Parathyroid adenoma (tissue), 2 donors: ENCODE data around the gene FUZ.

Source experiments
- H2AFZ ChIP-seq: fragments of 300-600 bp; sonication (generic); one replicate; pipeline ENCODE4 v1.7.0; 2017; ENCODE audit warnings: antibody characterized with exemption, mild to moderate bottlenecking
- H3K27ac ChIP-seq: fragments of 300-600 bp; sonication (generic); one replicate; pipeline ENCODE4 v1.7.0; 2017
- H3K27me3 ChIP-seq: fragments of 300-600 bp; sonication (generic); one replicate; pipeline ENCODE4 v1.7.0; 2017; ENCODE audit warnings: low read length; ENCODE audit not compliant: control insufficient read depth, insufficient read depth
- H3K36me3 ChIP-seq: fragments of 300-600 bp; sonication (generic); one replicate; pipeline ENCODE4 v1.7.0; 2017; ENCODE audit warnings: low read length; ENCODE audit not compliant: control insufficient read depth, insufficient read depth
- H3K4me1 ChIP-seq: fragments of 300-600 bp; sonication (generic); one replicate; pipeline ENCODE4 v1.7.0; 2017; ENCODE audit warnings: control low read depth
- H3K4me2 ChIP-seq: fragments of 300-600 bp; sonication (generic); one replicate; pipeline ENCODE4 v1.7.0; 2017; ENCODE audit warnings: low read length
- H3K4me3 ChIP-seq: fragments of 300-600 bp; sonication (generic); one replicate; pipeline ENCODE4 v1.7.0; 2017; ENCODE audit warnings: low read depth, low read length
- H3K79me2 ChIP-seq: fragments of 300-600 bp; sonication (generic); one replicate; pipeline ENCODE4 v1.7.0; 2017; ENCODE audit warnings: control low read depth
- H3K9ac ChIP-seq: fragments of 300-600 bp; sonication (generic); one replicate; pipeline ENCODE4 v1.7.0; 2017; ENCODE audit warnings: mild to moderate bottlenecking
- H3K9me3 ChIP-seq: fragments of 300-600 bp; sonication (generic); one replicate; pipeline ENCODE4 v1.7.0; 2017; ENCODE audit warnings: low read length; ENCODE audit not compliant: control insufficient read depth
- CTCF ChIP-seq: fragments of 300-600 bp; sonication (generic); IDR thresholded peaks from one replicate; pipeline ENCODE4 v1.7.0; 2017; ENCODE audit warnings: antibody characterized with exemption, mild to moderate bottlenecking
- donor health status: primary hyperparathyroidism.

FUZ gene

GRCh38 chr19:49850487-49851342 lies 37.6 kb upstream of the FUZ start, which contains the start of gene PTOV1:
Gene PTOV1, plus strand, starts transcription at chr19:49851159.
- TF ChIP-seq CTCF, result no peak
- peak within 1 kb of the TSS; percentile 85 for H3K9ac ChIP-seq
- peaks cover 10% of the 10 kb centered on the region for H3K79me2 ChIP-seq
- peaks cover 4% of the 10 kb centered on the region for H3K4me1 ChIP-seq
- peak within 1 kb of the TSS; percentile 82 for H3K4me2 ChIP-seq
- H3K9me3 ChIP-seq, result no peaks in the 10 kb centered on the region
- peak within 1 kb of the TSS; percentile 99 for H3K4me3 ChIP-seq
- H2AFZ ChIP-seq, result peak within 1 kb of the TSS; percentile 95
- H3K27me3 ChIP-seq, result no peaks in the 10 kb centered on the region
- H3K36me3 ChIP-seq, result no peaks in the 10 kb centered on the region
- H3K27ac ChIP-seq, result peak within 1 kb of the TSS; percentile 96

GRCh38 chr19:49850221-49850486 lies 37.1 kb upstream of the FUZ start:
- Histone ChIP-seq H3K9me3 (no peaks in the 10 kb centered on the region), H2AFZ (peak overlapping the region; percentile 95), H3K27ac (peak overlapping the region; percentile 96), H3K79me2 (peaks cover 10% of the 10 kb centered on the region), H3K4me3 (peak overlapping the region; percentile 99), H3K9ac (no peak overlapping the region), H3K4me2 (peak overlapping the region; percentile 82), H3K27me3 (no peaks in the 10 kb centered on the region), H3K4me1 (peaks cover 4% of the 10 kb centered on the region), H3K36me3 (no peaks in the 10 kb centered on the region)
- no peak for TF ChIP-seq CTCF

- no peak overlapping the region for H2AFZ ChIP-seq
- no peak for TF ChIP-seq CTCF
- H3K4me3 ChIP-seq, result peak overlapping the region; percentile 99
- H3K27me3 ChIP-seq, result no peaks in the 10 kb centered on the region
- no peaks in the 10 kb centered on the region for H3K36me3 ChIP-seq
- peak overlapping the region; percentile 82 for H3K4me2 ChIP-seq
- peaks cover 4% of the 10 kb centered on the region for H3K4me1 ChIP-seq
- H3K9me3 ChIP-seq, result no peaks in the 10 kb centered on the region
- peak overlapping the region; percentile 96 for H3K27ac ChIP-seq
- no peak overlapping the region for H3K9ac ChIP-seq
- peaks cover 10% of the 10 kb centered on the region for H3K79me2 ChIP-seq
These were observed 36.5 kb upstream of the FUZ start for GRCh38 chr19:49849433-49850220.

GRCh38 chr19:49848938-49849337 lies 35.8 kb upstream of the FUZ start:
- H3K4me1 ChIP-seq, result peaks cover 4% of the 10 kb centered on the region
- H2AFZ ChIP-seq, result no peak overlapping the region
- H3K4me2 ChIP-seq, result no peak overlapping the region
- no peaks in the 10 kb centered on the region for H3K9me3 ChIP-seq
- H3K27ac ChIP-seq, result no peak overlapping the region
- H3K36me3 ChIP-seq, result no peaks in the 10 kb centered on the region
- H3K79me2 ChIP-seq, result peaks cover 10% of the 10 kb centered on the region
- H3K4me3 ChIP-seq, result no peak overlapping the region
- H3K27me3 ChIP-seq, result no peaks in the 10 kb centered on the region
- H3K9ac ChIP-seq, result no peak overlapping the region
- no peak for TF ChIP-seq CTCF
